Right lobe of liver (tissue), 6 donors: ENCODE measurements around the gene FGGY. TPM values are rescaled to one million over a fixed set of nuclear protein-coding genes. Genes with fewer than 3 reads are reported as not detected.

Source experiments
- ATAC-seq, 4 donors: fragments of 200-7000 bp; cut with Tn5 transposase; one replicate each; pipeline ENCODE4 v1.9.1; 2020; ENCODE audit warnings: mild to moderate bottlenecking in 4 of 4, moderate library complexity in 4 of 4
- DNase-seq, 3 donors: peaks; one replicate each; pipeline ENCODE4 v3.0.0-alpha.2; 2020
- H3K27ac ChIP-seq, 3 donors: fragments of 200-600 bp; one replicate each; pipeline ENCODE4 v1.8.0; 2022
- H3K27me3 ChIP-seq, 2 donors: fragments of 200-600 bp; one replicate each; pipeline ENCODE4 v1.8.0; 2022
- H3K36me3 ChIP-seq, 4 donors: fragments of 200-600 bp; sonication (generic) in 1 of 4; one replicate each; pipeline versions ENCODE4 v1.5.1 to v1.8.0; 2017 to 2022; ENCODE audit warnings: control low read depth in 1 of 4
- H3K4me1 ChIP-seq, 4 donors: fragments of 200-600 bp; sonication (generic) in 1 of 4; one replicate each; pipeline versions ENCODE4 v1.5.1 to v1.8.0; 2017 to 2022; ENCODE audit warnings: control low read depth in 1 of 4
- H3K4me3 ChIP-seq, 3 donors: fragments of 200-600 bp; one replicate each; pipeline ENCODE4 v1.8.0; 2022
- H3K9me3 ChIP-seq, 4 donors: fragments of 200-600 bp; sonication (generic) in 1 of 4; one replicate each; pipeline versions ENCODE4 v1.5.1 to v1.8.0; 2017 to 2022; ENCODE audit warnings: control low read depth in 1 of 4
- CTCF ChIP-seq, 4 donors: fragments of 200-600 bp in 3 of 4; fragments of 450-650 bp in 1 of 4; IDR thresholded peaks; one replicate each; pipeline versions ENCODE4 v1.5.1 to v1.8.0; 2016 to 2022; ENCODE audit warnings: antibody characterized with exemption in 4 of 4, mild to moderate bottlenecking in 2 of 4
- POLR2A ChIP-seq: fragments of 450-650 bp; IDR thresholded peaks from one replicate; pipeline ENCODE4 v1.6.1; 2017; ENCODE audit warnings: antibody characterized with exemption, mild to moderate bottlenecking
- WGBS: methylation state at CpG from one replicate; pipeline ENCODE4 v1.1.6; 2018; ENCODE audit warnings: low coverage, low lambda C conversion rate; ENCODE audit not compliant: insufficient coverage; ENCODE audit errors: missing lambda C conversion rate; 5-methylcytosine and 5-hydroxymethylcytosine counted together
- intact Hi-C, 2 donors: fragments of 100-400 bp; cut with DNase I; formaldehyde crosslinking; loops; one replicate each; pipeline versions ENCODE4 v1.11.2 to v1.14.1; 2022
- total RNA-seq, 6 experiments: library from RNA; depleted of rRNA in 2 of 6; stranded (reverse); fragments of >200 nt in 2 of 6; fragmentation: NEBNext Ultra II Directional in 3 of 6; extraction: Animal tissue kit (Norgen Biotek cat#: 25700) in 3 of 6; gene quantifications; one replicate each; pipeline versions ENCODE4 v1.1.0 to v1.2.4, GENCODE V29; 2016 to 2023
- donor health status: DM: no; HTN: yes; CAD: no.
- donor health status: DM: no; HTN: no; CAD: no.
- donor health status: DM: no; HTN: no; CAD: no.
- donor health status: DM: no; HTN: yes; CAD: no.
- donor health status: DM: no; HTN: yes; CAD: no.

FGGY gene
- total RNA-seq, 6 experiments from 2014 or later = 45.5 to 84.2 (median 58.7) TPM

GRCh38 chr1:59258412-59259032, 38.4 kb upstream of the FGGY start:
- TF ChIP-seq POLR2A (no peak), CTCF (IDR thresholded peaks at IDR 0.05) (no peak)
- Histone ChIP-seq H3K9me3 (no peaks in the 10 kb centered on the region), H3K36me3 (no peaks in the 10 kb centered on the region), H3K4me1 (no peaks in the 10 kb centered on the region), H3K27ac (no peak overlapping the region), H3K27me3 (no peaks in the 10 kb centered on the region), H3K4me3 (no peak overlapping the region)
- intact Hi-C loops = no loop called here
- no peak for DNase-seq
- WGBS = 96% methylated on average over 3 of the region's 3 CpGs
- ATAC-seq = no peak

- no peak for DNase-seq
- WGBS = 91% methylated on average over 1 of the region's 1 CpG
- H3K4me3 ChIP-seq = no peak overlapping the region
These were observed 35.4 kb upstream of the FGGY start for GRCh38 chr1:59261537-59261936.

GRCh38 chr1:59262631-59263030, 34.3 kb upstream of the FGGY start:
- no peak for ATAC-seq
- Histone ChIP-seq H3K9me3 (no peaks in the 10 kb centered on the region), H3K4me1 (no peaks in the 10 kb centered on the region), H3K36me3 (no peaks in the 10 kb centered on the region), H3K27me3 (no peaks in the 10 kb centered on the region), H3K27ac (no peak overlapping the region), H3K4me3 (no peak overlapping the region)
- intact Hi-C loops = no loop called here
- no peak for TF ChIP-seq POLR2A
- DNase-seq = no peak

More at GRCh38 chr1:59261537-59261936, 35.4 kb upstream of the FGGY start:
- H3K36me3 ChIP-seq = no peaks in the 10 kb centered on the region
- H3K9me3 ChIP-seq = no peaks in the 10 kb centered on the region
- H3K4me1 ChIP-seq = no peaks in the 10 kb centered on the region
- TF ChIP-seq POLR2A (no peak), CTCF (IDR thresholded peaks at IDR 0.05) (no peak)
- intact Hi-C loops = no loop called here
- no peak overlapping the region for H3K27ac ChIP-seq
- H3K27me3 ChIP-seq = no peaks in the 10 kb centered on the region
- ATAC-seq = no peak

GRCh38 chr1:59263111-59263510, 33.8 kb upstream of the FGGY start:
- no peak for DNase-seq
- TF ChIP-seq CTCF (IDR thresholded peaks at IDR 0.05) (no peak), POLR2A (no peak)
- H3K27ac ChIP-seq = no peak overlapping the region

GRCh38 chr1:59265622-59266021, 31.3 kb upstream of the FGGY start:
- Histone ChIP-seq H3K4me3 (no peak overlapping the region), H3K4me1 (no peaks in the 10 kb centered on the region), H3K9me3 (no peaks in the 10 kb centered on the region), H3K36me3 (no peaks in the 10 kb centered on the region), H3K27ac (no peak overlapping the region), H3K27me3 (no peaks in the 10 kb centered on the region)
- WGBS = 78% methylated on average over 4 of the region's 4 CpGs
- ATAC-seq = no peak
- TF ChIP-seq POLR2A (no peak), CTCF (IDR thresholded peaks at IDR 0.05) (no peak)
- no peak for DNase-seq
- intact Hi-C loops = no loop called here

More at GRCh38 chr1:59263111-59263510, 33.8 kb upstream of the FGGY start:
- Histone ChIP-seq H3K36me3 (no peaks in the 10 kb centered on the region), H3K9me3 (no peaks in the 10 kb centered on the region), H3K27me3 (no peaks in the 10 kb centered on the region), H3K4me3 (no peak overlapping the region), H3K4me1 (no peaks in the 10 kb centered on the region)
- intact Hi-C loops = no loop called here
- no peak for ATAC-seq
